Adrenal gland (tissue), 12 donors: ENCODE measurements around the gene CGREF1. TPM values are rescaled to one million over a fixed set of nuclear protein-coding genes. Genes with fewer than 3 reads are reported as not detected.

ENCODE experiments used
- DNase-seq, 7 donors: peaks; one replicate each; pipeline ENCODE4 v3.0.0-alpha.2; 2019 to 2020
- H3K27ac ChIP-seq, 5 donors: fragments of 200-600 bp; sonication (generic) in 4 of 5; 1 replicate in 3 of 5; 2 replicates in 2 of 5; pipeline versions ENCODE4 v1.5.1 to v1.8.0; 2016 to 2020; ENCODE audit warnings: mild to moderate bottlenecking in 1 of 5
- H3K27me3 ChIP-seq: fragments of 200-600 bp; 2 replicates; pipeline ENCODE4 v1.8.0; 2021
- H3K36me3 ChIP-seq, 2 donors: fragments of 200-600 bp; replicated peaks in 1 of 2; 1 replicate in 1 of 2; 2 replicates in 1 of 2; pipeline versions ENCODE4 v1.5.1 to v1.8.0; 2018 to 2022
- H3K4me1 ChIP-seq, 2 donors: fragments of 200-600 bp; replicated peaks in 1 of 2; 1 replicate in 1 of 2; 2 replicates in 1 of 2; pipeline versions ENCODE4 v1.5.1 to v1.8.0; 2018 to 2021
- H3K4me3 ChIP-seq, 4 donors: fragments of 200-600 bp; sonication (generic) in 3 of 4; one replicate each; pipeline ENCODE4 v1.5.1; 2016 to 2018
- H3K9me3 ChIP-seq, 3 donors: fragments of 200-600 bp; sonication (generic) in 1 of 3; replicated peaks in 1 of 3; 1 replicate in 2 of 3; 2 replicates in 1 of 3; pipeline versions ENCODE4 v1.5.1 to v1.8.0; 2016 to 2021
- POLR2A ChIP-seq, 2 donors: fragments of 450-650 bp; IDR thresholded peaks; one replicate each; pipeline ENCODE4 v1.6.1; 2017; ENCODE audit warnings: antibody characterized with exemption in 2 of 2, mild to moderate bottlenecking in 2 of 2, moderate library complexity in 1 of 2
- WGBS, 4 donors: extraction: QIAGEN DNeasy Blood & Tissue Kit in 2 of 4; methylation state at CpG; one replicate each; pipeline versions ENCODE4 v1.1.5 to v1.1.7; 2013 to 2017; 5-methylcytosine and 5-hydroxymethylcytosine counted together
- intact Hi-C, 2 donors: fragments of 100-400 bp; cut with DNase I; formaldehyde crosslinking; loops; one replicate each; pipeline versions ENCODE4 v1.14.1 to v1.15.0; 2022 to 2023
- polyA plus RNA-seq, 3 donors: library from polyadenylated mRNA; stranded (reverse); fragments of 200-250 nt in 2 of 3; fragments of 350-450 nt in 1 of 3; fragmentation: Illumina TruSeq in 1 of 3; extraction: RNeasy Lipid Tissue Mini Kit (QIAGEN cat#74804) in 1 of 3; gene quantifications; one replicate each; pipeline ENCODE4 v1.2.3, GENCODE V29; 2013 to 2014
- total RNA-seq, 9 donors: library from RNA; depleted of rRNA in 4 of 9; stranded (reverse); fragments of >200 nt in 4 of 9; fragments of 120-200 nt in 1 of 9; fragmentation: NEBNext Ultra II Directional in 1 of 9; extraction: Animal tissue kit (Norgen Biotek cat#: 25700) in 1 of 9; gene quantifications; one replicate each; pipeline versions ENCODE4 v1.1.0 to v1.2.4, GENCODE V29; 2013 to 2023
- TF ChIP-seq, protein P1 (sequence below), 6 experiments: fragments of 450-650 bp in 4 of 6; fragments of 200-600 bp in 2 of 6; sonication (generic) in 1 of 6; IDR thresholded peaks; 1 replicate in 5 of 6; 2 replicates in 1 of 6; pipeline versions ENCODE4 v1.5.1 to v1.8.0; 2016 to 2021; ENCODE audit warnings: antibody characterized with exemption in 6 of 6, mild to moderate bottlenecking in 2 of 6, moderate library complexity in 1 of 6
- donor health status: healthy with polysubstance abuse.
- donor health status: Bipolar disorder and iron deficiency.
- donor health status: DM: yes; HTN: yes; CAD: no.
- donor health status: DM: no; HTN: no; CAD: no.
- donor health status: DM: no; HTN: no; CAD: no.
- donor health status: DM: yes; HTN: yes; CAD: no.

Gene CGREF1
- total and polyA plus RNA-seq, 12 donors: 0.52 to 4.7 (median 1.3) TPM; not detected in 1

- H3K27me3 ChIP-seq: no peaks in the 10 kb centered on the region
- no peaks in the 10 kb centered on the region for H3K9me3 ChIP-seq
- H3K36me3 ChIP-seq: no peaks in the 10 kb centered on the region
- 89 to 95% (median 91%) methylated on average over 6 of the region's 6 CpGs for WGBS, 4 donors
- no peak overlapping the region for H3K4me3 ChIP-seq
- TF ChIP-seq POLR2A (IDR thresholded peaks at IDR 0.05): no peak
- TF ChIP-seq, protein P1, sequence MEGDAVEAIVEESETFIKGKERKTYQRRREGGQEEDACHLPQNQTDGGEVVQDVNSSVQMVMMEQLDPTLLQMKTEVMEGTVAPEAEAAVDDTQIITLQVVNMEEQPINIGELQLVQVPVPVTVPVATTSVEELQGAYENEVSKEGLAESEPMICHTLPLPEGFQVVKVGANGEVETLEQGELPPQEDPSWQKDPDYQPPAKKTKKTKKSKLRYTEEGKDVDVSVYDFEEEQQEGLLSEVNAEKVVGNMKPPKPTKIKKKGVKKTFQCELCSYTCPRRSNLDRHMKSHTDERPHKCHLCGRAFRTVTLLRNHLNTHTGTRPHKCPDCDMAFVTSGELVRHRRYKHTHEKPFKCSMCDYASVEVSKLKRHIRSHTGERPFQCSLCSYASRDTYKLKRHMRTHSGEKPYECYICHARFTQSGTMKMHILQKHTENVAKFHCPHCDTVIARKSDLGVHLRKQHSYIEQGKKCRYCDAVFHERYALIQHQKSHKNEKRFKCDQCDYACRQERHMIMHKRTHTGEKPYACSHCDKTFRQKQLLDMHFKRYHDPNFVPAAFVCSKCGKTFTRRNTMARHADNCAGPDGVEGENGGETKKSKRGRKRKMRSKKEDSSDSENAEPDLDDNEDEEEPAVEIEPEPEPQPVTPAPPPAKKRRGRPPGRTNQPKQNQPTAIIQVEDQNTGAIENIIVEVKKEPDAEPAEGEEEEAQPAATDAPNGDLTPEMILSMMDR (IDR thresholded peaks at IDR 0.05): no peak
- peaks cover 13 to 26% of the 10 kb centered on the region in 2 donors for H3K4me1 ChIP-seq
- H3K27ac ChIP-seq: peak overlapping the region in 2 of 5 donors; percentile 28 to 74
- peak in 1 of 7 donors; percentile 20 for DNase-seq
- intact Hi-C loops: loop anchor here (10.0 kb wide), 1 partner anchor 181 kb away; the partner anchor contains the start of gene DNAJC5G (in 2 of the 2)
These were observed 25.2 kb downstream of the CGREF1 start for GRCh38 chr2:27093430-27094352.

GRCh38 chr2:27092696-27093429 is 26.1 kb downstream of the CGREF1 start:
- TF ChIP-seq, protein P1 (IDR thresholded peaks at IDR 0.05): no peak
- TF ChIP-seq POLR2A (IDR thresholded peaks at IDR 0.05): no peak
- Histone ChIP-seq H3K27me3 (no peaks in the 10 kb centered on the region), H3K4me3 (no peak overlapping the region), H3K9me3 (no peaks in the 10 kb centered on the region), H3K36me3 (no peaks in the 10 kb centered on the region), H3K4me1 (peaks cover 13 to 26% of the 10 kb centered on the region in 2 donors), H3K27ac (peak overlapping the region in 3 of 5 donors; percentile 15 to 74 (median 28))
- intact Hi-C loops: loop anchor here (10.0 kb wide), 1 partner anchor 182 kb away; the partner anchor contains the start of gene DNAJC5G (in 2 of the 2)
- DNase-seq: peak in 4 of 7 donors; percentile 36 to 53 (median 50)
- WGBS, 4 donors: 40 to 49% (median 43%) methylated on average over 4 to 10 of the region's 10 CpGs

- Histone ChIP-seq H3K36me3 (no peaks in the 10 kb centered on the region), H3K4me3 (no peak overlapping the region), H3K27ac (peak overlapping the region in 2 of 5 donors; percentile 15 to 28), H3K4me1 (peaks cover 19 to 33% of the 10 kb centered on the region in 2 donors), H3K9me3 (no peaks in the 10 kb centered on the region), H3K27me3 (no peaks in the 10 kb centered on the region)
- TF ChIP-seq, protein P1 (IDR thresholded peaks at IDR 0.05): no peak
- no peak for TF ChIP-seq POLR2A (IDR thresholded peaks at IDR 0.05)
- WGBS, 4 donors: 75 to 84% (median 79%) methylated on average over 20 to 25 of the region's 25 CpGs
- peak in 1 of 7 donors; percentile 24 for DNase-seq
- intact Hi-C loops: loop anchor here (10.0 kb wide), 1 partner anchor 183 kb away; the partner anchor contains the start of gene DNAJC5G (in 2 of the 2)
These were observed 26.9 kb downstream of the CGREF1 start for GRCh38 chr2:27091746-27092695.
